CD8-positive, alpha-beta memory T cell (primary cell): Measurements from ENCODE around the gene LMO3. TPM values are rescaled to one million over a fixed set of nuclear protein-coding genes. Genes with fewer than 3 reads are reported as not detected.

ENCODE experiments used
- CTCF ChIA-PET: fragments of 350-600 bp; sonication (Branson Sonifier 250); formaldehyde crosslinking; loops from one replicate; lab custom pipeline; 2021; ENCODE audit warnings: antibody characterized with exemption; lab: Charles Lee
- POLR2A ChIA-PET: fragments of 350-600 bp; sonication (Branson Sonifier 250); formaldehyde crosslinking; loops from one replicate; lab custom pipeline; 2021; ENCODE audit warnings: antibody characterized with exemption; lab: Charles Lee
- DNase-seq, 5 donors: peaks; one replicate each; pipeline versions ENCODE4 v3.0.0 to v3.0.0-alpha.2; 2020 to 2022; ENCODE audit warnings: mixed read lengths in 1 of 5
- H3K27ac ChIP-seq: one replicate; pipeline ENCODE4 v1.7.0; 2013; ENCODE audit warnings: low read depth, mild to moderate bottlenecking, low read length, moderate library complexity
- H3K27me3 ChIP-seq: 2 replicates; pipeline ENCODE4 v1.7.0; 2013; ENCODE audit warnings: low read length, mild to moderate bottlenecking; ENCODE audit not compliant: insufficient read depth, poor library complexity, severe bottlenecking
- H3K36me3 ChIP-seq: 2 replicates; pipeline ENCODE4 v1.7.0; 2013; ENCODE audit warnings: mild to moderate bottlenecking, low read length, moderate library complexity; ENCODE audit not compliant: insufficient read depth
- H3K4me1 ChIP-seq: 2 replicates; pipeline ENCODE4 v1.7.0; 2013; ENCODE audit warnings: mild to moderate bottlenecking, low read length, moderate library complexity; ENCODE audit not compliant: insufficient read depth
- H3K4me3 ChIP-seq: 2 replicates; pipeline ENCODE4 v1.7.0; 2013; ENCODE audit warnings: mild to moderate bottlenecking, low read length
- H3K9me3 ChIP-seq: 2 replicates; pipeline ENCODE4 v1.7.0; 2013; ENCODE audit warnings: mild to moderate bottlenecking, low read length
- H3K27ac Mint-ChIP-seq, 8 donors: one replicate each; pipeline ENCODE4 v1.8.0; 2020 to 2021; ENCODE audit warnings: mixed read lengths in 8 of 8, mild to moderate bottlenecking in 6 of 8, inconsistent platforms in 3 of 8, moderate library complexity in 3 of 8
- H3K27me3 Mint-ChIP-seq, 2 donors: one replicate each; pipeline ENCODE4 v1.8.0; 2020 to 2021; ENCODE audit warnings: mixed read lengths in 2 of 2, mild to moderate bottlenecking in 1 of 2, moderate library complexity in 1 of 2
- H3K36me3 Mint-ChIP-seq, 3 donors: one replicate each; pipeline ENCODE4 v1.8.0; 2020 to 2021; ENCODE audit warnings: mixed read lengths in 3 of 3, inconsistent platforms in 1 of 3, mild to moderate bottlenecking in 1 of 3
- H3K4me1 Mint-ChIP-seq, 3 donors: one replicate each; pipeline ENCODE4 v1.8.0; 2020 to 2021; ENCODE audit warnings: mixed read lengths in 3 of 3, inconsistent platforms in 1 of 3, mild to moderate bottlenecking in 1 of 3
- H3K4me3 Mint-ChIP-seq, 7 donors: one replicate each; pipeline ENCODE4 v1.8.0; 2020 to 2021; ENCODE audit warnings: mixed read lengths in 7 of 7, mild to moderate bottlenecking in 6 of 7, moderate library complexity in 4 of 7, inconsistent platforms in 2 of 7
- H3K9me3 Mint-ChIP-seq, 5 donors: one replicate each; pipeline ENCODE4 v1.8.0; 2020 to 2022; ENCODE audit warnings: mixed read lengths in 5 of 5, mild to moderate bottlenecking in 3 of 5, moderate library complexity in 2 of 5, inconsistent platforms in 1 of 5
- polyA plus RNA-seq: library from polyadenylated mRNA; unstranded; fragments of 300-500 nt; fragmentation: Illumina TruSeq; gene quantifications from one replicate; pipeline ENCODE4 v1.2.3, GENCODE V29; 2021
- total RNA-seq, 2 experiments: library from RNA; stranded (reverse); gene quantifications; one replicate each; pipeline ENCODE4 v1.2.3, GENCODE V29; 2021

LMO3 gene
- total and polyA plus RNA-seq, 3 experiments from 2014 or later = not detected

GRCh38 chr12:16611146-16611545 is 5.2 kb upstream of the LMO3 start:
- H3K4me1 Mint-ChIP-seq = no peaks in the 10 kb centered on the region
- ChIA-PET POLR2A (no interaction called here), CTCF (no interaction called here)
- H3K27ac Mint-ChIP-seq = no peak overlapping the region
- H3K36me3 ChIP-seq = no peaks in the 10 kb centered on the region
- H3K27me3 Mint-ChIP-seq = peaks cover 4 to 12% of the 10 kb centered on the region in 2 donors
- H3K36me3 Mint-ChIP-seq = no peaks in the 10 kb centered on the region
- H3K27me3 ChIP-seq = no peaks in the 10 kb centered on the region
- no peak overlapping the region for H3K27ac ChIP-seq
- no peak overlapping the region for H3K4me3 ChIP-seq
- H3K4me1 ChIP-seq = no peaks in the 10 kb centered on the region
- no peak overlapping the region for H3K4me3 Mint-ChIP-seq
- no peaks in the 10 kb centered on the region for H3K9me3 ChIP-seq
- DNase-seq = no peak
- H3K9me3 Mint-ChIP-seq = peaks cover 2 to 13% (median 8%) of the 10 kb centered on the region in 5 donors

GRCh38 chr12:16610743-16611142 is 4.8 kb upstream of the LMO3 start:
- H3K4me1 ChIP-seq = no peaks in the 10 kb centered on the region
- peaks cover 0 to 12% (median 10%) of the 10 kb centered on the region in 5 donors for H3K9me3 Mint-ChIP-seq
- POLR2A ChIA-PET = no interaction called here
- no peaks in the 10 kb centered on the region for H3K9me3 ChIP-seq
- H3K4me3 Mint-ChIP-seq = no peak overlapping the region
- peaks cover 6 to 15% of the 10 kb centered on the region in 2 donors for H3K27me3 Mint-ChIP-seq
- no peaks in the 10 kb centered on the region for H3K27me3 ChIP-seq
- H3K36me3 ChIP-seq = no peaks in the 10 kb centered on the region
- no peak for DNase-seq
- H3K4me3 ChIP-seq = no peak overlapping the region
- CTCF ChIA-PET = no interaction called here
- no peaks in the 10 kb centered on the region for H3K36me3 Mint-ChIP-seq
- H3K27ac ChIP-seq = no peak overlapping the region
- H3K27ac Mint-ChIP-seq = no peak overlapping the region
- H3K4me1 Mint-ChIP-seq = no peaks in the 10 kb centered on the region

DNA sequence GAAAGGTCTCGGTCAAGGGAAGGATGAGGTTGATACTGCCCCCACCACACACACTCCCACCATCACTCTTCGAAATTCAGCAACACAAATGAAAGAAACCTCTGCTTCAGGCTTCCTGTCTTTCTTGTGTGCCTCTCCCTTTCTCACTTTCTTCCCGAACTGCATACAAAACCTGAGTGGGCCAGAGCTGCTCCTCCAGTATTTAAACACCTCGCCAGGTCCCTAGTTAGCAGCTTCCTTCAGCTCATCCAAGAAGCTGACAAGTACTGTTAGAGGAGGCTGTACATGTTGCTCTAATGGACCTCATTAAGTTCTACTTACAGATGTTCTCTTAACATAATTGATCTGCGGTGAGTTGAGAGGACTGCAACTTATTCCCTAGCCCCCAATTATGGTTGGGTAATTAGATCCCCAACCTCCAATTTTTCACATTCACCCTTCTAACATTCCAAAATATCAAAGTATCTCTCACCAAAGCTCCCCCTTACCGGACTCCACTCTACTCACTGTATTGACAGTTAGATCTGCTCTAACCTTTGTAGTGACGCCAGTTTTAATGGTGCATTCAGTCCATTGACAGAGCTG is 4.1 kb upstream of the LMO3 start:
- ChIA-PET CTCF (no interaction called here), POLR2A (no interaction called here)
- Histone ChIP-seq H3K36me3 (no peaks in the 10 kb centered on the region), H3K27me3 (no peaks in the 10 kb centered on the region), H3K27ac (no peak overlapping the region), H3K4me1 (no peaks in the 10 kb centered on the region), H3K9me3 (no peaks in the 10 kb centered on the region), H3K4me3 (no peak overlapping the region)
- H3K27ac Mint-ChIP-seq = no peak overlapping the region
- DNase-seq = no peak
- H3K4me1 Mint-ChIP-seq = no peaks in the 10 kb centered on the region
- no peak overlapping the region for H3K4me3 Mint-ChIP-seq
- peaks cover 0 to 15% (median 12%) of the 10 kb centered on the region in 5 donors for H3K9me3 Mint-ChIP-seq
- no peaks in the 10 kb centered on the region for H3K36me3 Mint-ChIP-seq
- H3K27me3 Mint-ChIP-seq = peaks cover 7 to 18% of the 10 kb centered on the region in 2 donors

GRCh38 chr12:16608946-16609539 is 3.1 kb upstream of the LMO3 start:
- Mint-ChIP-seq H3K4me3 (no peak overlapping the region), H3K4me1 (no peaks in the 10 kb centered on the region), H3K27me3 (peaks cover 7 to 25% of the 10 kb centered on the region in 2 donors), H3K36me3 (no peaks in the 10 kb centered on the region), H3K9me3 (peaks cover 0 to 15% (median 14%) of the 10 kb centered on the region in 5 donors), H3K27ac (no peak overlapping the region)
- Histone ChIP-seq H3K4me1 (no peaks in the 10 kb centered on the region), H3K36me3 (no peaks in the 10 kb centered on the region), H3K27ac (no peak overlapping the region), H3K9me3 (no peaks in the 10 kb centered on the region), H3K4me3 (no peak overlapping the region), H3K27me3 (no peaks in the 10 kb centered on the region)
- no peak for DNase-seq
- CTCF ChIA-PET = no interaction called here
- POLR2A ChIA-PET = no interaction called here

DNA sequence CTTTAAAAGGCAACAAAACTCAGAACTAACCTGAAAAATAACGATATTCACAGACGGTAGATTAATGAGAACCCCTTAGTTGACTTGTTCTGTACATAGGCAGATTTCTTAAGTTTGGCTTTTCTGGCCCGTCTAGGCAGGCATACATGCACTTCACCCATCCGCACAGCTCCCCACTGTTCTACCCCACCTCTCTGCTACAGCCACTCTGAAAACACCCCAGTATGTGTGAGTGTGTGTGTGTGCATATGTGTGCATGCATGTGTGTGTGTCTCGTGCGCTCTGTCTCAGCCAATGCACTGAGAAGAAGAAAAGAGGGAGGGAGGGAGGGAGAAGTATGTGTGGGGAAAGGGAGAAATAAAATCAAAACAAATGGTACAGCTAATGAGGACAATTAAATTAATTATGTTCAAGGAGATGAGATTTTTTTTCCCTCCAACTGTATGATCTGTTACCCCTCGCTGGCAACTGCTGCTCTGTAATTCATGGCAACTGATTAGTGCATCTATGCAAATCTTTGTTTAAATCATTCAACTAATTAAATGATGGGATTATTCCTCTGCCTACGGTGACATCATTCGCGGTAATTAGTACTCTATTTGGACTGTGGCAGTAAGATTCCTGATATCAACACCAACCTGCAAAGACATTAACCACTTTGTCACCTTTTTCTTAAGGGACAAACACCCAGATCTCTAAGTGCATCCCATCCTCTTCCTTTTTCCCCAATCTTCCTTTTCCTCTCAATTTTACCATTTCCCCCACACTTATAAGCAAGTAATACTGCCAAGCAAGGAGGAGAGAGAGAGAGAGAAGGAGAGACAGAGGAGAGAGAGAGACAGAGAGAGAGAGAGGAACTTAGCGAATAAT is 2.2 kb upstream of the LMO3 start:
- H3K27ac ChIP-seq = no peak overlapping the region
- no peaks in the 10 kb centered on the region for H3K4me1 Mint-ChIP-seq
- peaks cover 5 to 16% (median 15%) of the 10 kb centered on the region in 5 donors for H3K9me3 Mint-ChIP-seq
- no peaks in the 10 kb centered on the region for H3K27me3 ChIP-seq
- no peaks in the 10 kb centered on the region for H3K36me3 ChIP-seq
- peaks cover 11 to 25% of the 10 kb centered on the region in 2 donors for H3K27me3 Mint-ChIP-seq
- ChIA-PET POLR2A (no interaction called here), CTCF (no interaction called here)
- no peak overlapping the region for H3K4me3 Mint-ChIP-seq
- no peaks in the 10 kb centered on the region for H3K9me3 ChIP-seq
- DNase-seq = no peak
- H3K4me3 ChIP-seq = no peak overlapping the region
- H3K27ac Mint-ChIP-seq = no peak overlapping the region
- no peaks in the 10 kb centered on the region for H3K4me1 ChIP-seq
- H3K36me3 Mint-ChIP-seq = no peaks in the 10 kb centered on the region

DNA sequence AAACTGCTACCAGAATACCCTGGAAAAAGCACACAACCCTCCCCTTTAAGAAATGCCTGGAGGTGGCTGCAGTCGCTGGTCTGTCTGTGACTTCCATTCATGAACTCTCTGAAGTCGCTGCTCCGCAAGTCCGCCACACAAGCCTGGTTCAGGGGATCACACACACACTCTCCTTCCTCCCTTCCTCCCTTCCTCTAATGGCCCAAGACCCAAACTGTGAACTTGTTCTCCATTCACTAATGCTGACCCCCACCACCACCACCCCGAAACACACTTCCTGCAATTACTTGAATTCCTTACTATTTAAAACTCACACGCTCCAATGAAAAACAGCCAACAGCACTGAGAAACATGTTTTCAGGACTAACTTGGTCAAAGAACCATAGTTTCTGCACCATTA is 1.0 kb upstream of the LMO3 start:
- Mint-ChIP-seq H3K4me3 (no peak overlapping the region), H3K27ac (no peak overlapping the region), H3K36me3 (no peaks in the 10 kb centered on the region), H3K27me3 (peaks cover 11 to 25% of the 10 kb centered on the region in 2 donors), H3K4me1 (no peaks in the 10 kb centered on the region), H3K9me3 (peaks cover 5 to 20% (median 15%) of the 10 kb centered on the region in 5 donors)
- no peak for DNase-seq
- H3K4me1 ChIP-seq = no peaks in the 10 kb centered on the region
- no peak overlapping the region for H3K27ac ChIP-seq
- no peaks in the 10 kb centered on the region for H3K9me3 ChIP-seq
- POLR2A ChIA-PET = no interaction called here
- CTCF ChIA-PET = no interaction called here
- no peaks in the 10 kb centered on the region for H3K36me3 ChIP-seq
- H3K4me3 ChIP-seq = no peak overlapping the region
- no peaks in the 10 kb centered on the region for H3K27me3 ChIP-seq

GRCh38 chr12:16606201-16606849 is 363 bp upstream of the LMO3 start:
- Mint-ChIP-seq H3K4me3 (no peak overlapping the region), H3K27ac (no peak overlapping the region), H3K9me3 (peaks cover 6 to 20% (median 15%) of the 10 kb centered on the region in 5 donors), H3K4me1 (no peaks in the 10 kb centered on the region), H3K36me3 (no peaks in the 10 kb centered on the region), H3K27me3 (peaks cover 11 to 25% of the 10 kb centered on the region in 2 donors)
- Histone ChIP-seq H3K4me3 (no peak overlapping the region), H3K9me3 (no peaks in the 10 kb centered on the region), H3K27me3 (no peaks in the 10 kb centered on the region), H3K4me1 (no peaks in the 10 kb centered on the region), H3K36me3 (no peaks in the 10 kb centered on the region), H3K27ac (no peak overlapping the region)
- POLR2A ChIA-PET = no interaction called here
- no peak for DNase-seq
- CTCF ChIA-PET = no interaction called here
